ENCODE results near the gene SOD3.

GRCh38 chr4:24772061-24772705 lies 23.2 kb upstream of the SOD3 start:
- TF ChIP-seq ZNF175 (tag by site-specific recombination; IDR thresholded peaks at IDR 0.05) = no peak
- no peak for TF ChIP-seq ZNF18 (tag by site-specific recombination; IDR thresholded peaks at IDR 0.05)
- TF ChIP-seq REST (tag by site-specific recombination; IDR thresholded peaks at IDR 0.05) = no peak
- no peak for TF ChIP-seq ZSCAN5A (tag by site-specific recombination; IDR thresholded peaks at IDR 0.05)
- no peak for TF ChIP-seq ZNF704 (tag by site-specific recombination; IDR thresholded peaks at IDR 0.05)

Measured in HEK293 (cell line).